Gastroesophageal sphincter (tissue), 4 donors: Measurements from ENCODE around the gene PAGR1. TPM values are rescaled to one million over a fixed set of nuclear protein-coding genes. Genes with fewer than 3 reads are reported as not detected.
A peak's percentile ranks its signal among the peaks of the same experiment; 100 is the strongest.

Source experiments
- ATAC-seq: fragments of 150-250 bp; one replicate; pipeline ENCODE4 v1.9.1; 2016; ENCODE audit warnings: mild to moderate bottlenecking, moderate library complexity
- H3K27ac ChIP-seq, 4 donors: fragments of 200-600 bp; sonication (generic) in 3 of 4; 1 replicate in 3 of 4; 2 replicates in 1 of 4; pipeline ENCODE4 v1.5.1; 2016 to 2019
- H3K27me3 ChIP-seq: fragments of 200-600 bp; sonication (generic); one replicate; pipeline ENCODE4 v1.5.1; 2019
- H3K36me3 ChIP-seq, 2 donors: fragments of 200-600 bp; sonication (generic); one replicate each; pipeline ENCODE4 v1.5.1; 2019; ENCODE audit warnings: control low read depth in 1 of 2
- H3K4me1 ChIP-seq, 3 donors: fragments of 200-600 bp; sonication (generic); 1 replicate in 2 of 3; 2 replicates in 1 of 3; pipeline ENCODE4 v1.5.1; 2016 to 2019; ENCODE audit warnings: control low read depth in 2 of 3
- H3K4me3 ChIP-seq, 2 donors: fragments of 200-600 bp; sonication (generic); one replicate each; pipeline ENCODE4 v1.5.1; 2019; ENCODE audit warnings: mild to moderate bottlenecking in 1 of 2, moderate library complexity in 1 of 2
- H3K9me3 ChIP-seq, 3 donors: fragments of 200-600 bp; sonication (generic); one replicate each; pipeline ENCODE4 v1.5.1; 2017 to 2019; ENCODE audit warnings: control low read depth in 2 of 3
- CTCF ChIP-seq, 4 experiments: fragments of 200-600 bp in 2 of 4; fragments of 450-650 bp in 2 of 4; sonication (generic) in 1 of 4; IDR thresholded peaks; one replicate each; pipeline ENCODE4 v1.5.1; 2017 to 2019; ENCODE audit warnings: antibody characterized with exemption in 4 of 4, mild to moderate bottlenecking in 2 of 4, moderate library complexity in 2 of 4
- EP300 ChIP-seq: sonication (generic); formaldehyde crosslinking; IDR thresholded peaks from one replicate; pipeline ENCODE4 v1.6.1; 2017; ENCODE audit warnings: antibody characterized with exemption, mild to moderate bottlenecking
- POLR2A ChIP-seq, 2 donors: fragments of 450-650 bp; IDR thresholded peaks; one replicate each; pipeline ENCODE4 v1.6.1; 2017; ENCODE audit warnings: antibody characterized with exemption in 2 of 2, mild to moderate bottlenecking in 2 of 2, moderate library complexity in 1 of 2
- POLR2AphosphoS5 ChIP-seq: sonication (generic); formaldehyde crosslinking; IDR thresholded peaks from one replicate; pipeline ENCODE4 v1.6.1; 2017; ENCODE audit warnings: antibody characterized with exemption
- WGBS, 2 donors: methylation state at CpG; one replicate each; pipeline ENCODE4 v1.1.5; 2018; ENCODE audit warnings: low coverage in 1 of 2; 5-methylcytosine and 5-hydroxymethylcytosine counted together
- total RNA-seq, 4 donors: library from RNA; depleted of rRNA; stranded (reverse); fragments of >200 nt; gene quantifications; one replicate each; pipeline ENCODE4 v1.1.0, GENCODE V29; 2016

PAGR1 gene
- total RNA-seq, 4 donors from 2014 or later: 19.3 to 29.6 (median 20.2) TPM

- WGBS, 2 donors: 10% methylated on average over 2 of the region's 9 CpGs; no CpG with 5 or more reads in 1 of the 2 donors
- no peak for TF ChIP-seq EP300
- TF ChIP-seq CTCF (IDR thresholded peaks at IDR 0.05): no peak
- TF ChIP-seq POLR2A (IDR thresholded peaks at IDR 0.05): no peak
- no peak for TF ChIP-seq POLR2AphosphoS5
- no peaks in the 10 kb centered on the region for H3K27me3 ChIP-seq
- H3K4me1 ChIP-seq: peaks cover 9 to 87% (median 67%) of the 10 kb centered on the region in 3 donors
- ATAC-seq: no peak
- peak overlapping the region; percentile 58 to 73 for H3K4me3 ChIP-seq
- H3K9me3 ChIP-seq: no peaks in the 10 kb centered on the region
- H3K27ac ChIP-seq: peak overlapping the region; percentile 83 to 98 (median 98)
- peaks cover 0 to 25% of the 10 kb centered on the region in 2 donors for H3K36me3 ChIP-seq
Observed at GRCh38 chr16:29812754-29813643, 3.0 kb upstream of the PAGR1 start.

DNA sequence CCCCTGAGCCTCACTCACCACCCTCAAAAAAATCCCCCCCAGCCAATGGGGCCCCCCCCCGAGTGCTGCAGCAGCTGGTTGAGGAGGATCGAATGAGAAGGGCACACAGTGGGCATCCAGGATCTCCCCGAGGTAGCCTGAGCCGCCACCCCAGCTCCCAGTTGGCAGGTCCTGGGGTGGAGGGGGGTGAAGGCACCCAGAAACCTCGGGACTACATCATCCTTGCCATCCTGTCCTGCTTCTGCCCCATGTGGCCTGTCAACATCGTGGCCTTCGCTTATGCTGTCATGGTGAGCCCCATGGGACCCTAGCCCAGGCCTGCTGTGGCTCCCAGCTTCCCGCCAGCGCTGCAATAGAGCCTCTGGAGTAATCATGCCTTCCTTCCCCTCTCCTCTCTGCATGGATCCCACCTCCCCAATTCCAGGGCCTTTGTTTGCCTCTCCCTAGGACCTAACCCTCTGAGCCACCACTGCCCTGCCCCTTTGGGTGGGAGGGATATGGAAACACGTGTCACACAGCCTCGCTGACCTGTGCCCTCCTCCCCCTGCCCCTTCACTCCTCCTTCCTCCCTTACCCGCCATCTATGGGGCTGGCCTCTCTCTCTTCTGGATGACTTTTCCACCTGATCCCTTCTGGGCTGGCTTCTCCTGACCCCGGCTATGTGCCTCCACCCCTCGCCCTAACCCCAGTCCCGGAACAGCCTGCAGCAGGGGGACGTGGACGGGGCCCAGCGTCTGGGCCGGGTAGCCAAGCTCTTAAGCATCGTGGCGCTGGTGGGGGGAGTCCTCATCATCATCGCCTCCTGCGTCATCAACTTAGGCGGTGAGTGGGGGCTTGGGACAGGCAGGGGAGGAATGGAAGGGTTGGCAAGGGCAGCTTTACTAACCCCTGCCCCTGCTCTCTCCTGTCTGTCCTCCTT, 2.0 kb upstream of the PAGR1 start:
- Histone ChIP-seq H3K4me1 (peaks cover 6 to 87% (median 58%) of the 10 kb centered on the region in 3 donors), H3K4me3 (peak overlapping the region in 1 of 2 donors; percentile 73), H3K27me3 (no peaks in the 10 kb centered on the region), H3K36me3 (peaks cover 0 to 28% of the 10 kb centered on the region in 2 donors), H3K9me3 (no peaks in the 10 kb centered on the region), H3K27ac (peak overlapping the region in 3 of 4 donors; percentile 98)
- no peak for TF ChIP-seq EP300
- no peak for TF ChIP-seq POLR2AphosphoS5
- TF ChIP-seq CTCF (IDR thresholded peaks at IDR 0.05): no peak
- TF ChIP-seq POLR2A (IDR thresholded peaks at IDR 0.05): no peak
- WGBS, 2 donors: 48 to 58% methylated on average over 4 to 5 of the region's 24 CpGs
- no peak for ATAC-seq

DNA sequence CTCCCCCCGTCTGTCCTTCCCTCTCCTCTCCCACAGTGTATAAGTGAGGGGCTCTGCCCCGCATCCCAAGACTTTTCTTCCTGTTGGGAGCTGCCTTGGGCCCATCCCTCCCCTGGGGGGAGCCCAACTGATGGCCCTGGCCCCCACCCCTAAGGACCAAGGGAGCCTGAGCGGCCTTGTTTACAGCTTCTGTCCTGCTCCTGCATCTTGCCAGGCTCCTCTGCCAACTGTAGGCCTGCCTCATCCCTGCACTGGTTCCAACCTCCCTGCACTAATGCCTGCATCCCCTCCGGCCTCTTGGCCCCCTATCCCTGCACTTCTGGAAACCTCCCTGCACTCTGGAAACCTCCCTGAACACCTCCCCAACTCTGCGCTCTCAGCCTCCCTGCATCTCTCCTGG, 1.4 kb upstream of the PAGR1 start:
- H3K36me3 ChIP-seq: peaks cover 0 to 28% of the 10 kb centered on the region in 2 donors
- TF ChIP-seq EP300: no peak
- TF ChIP-seq CTCF (IDR thresholded peaks at IDR 0.05): no peak
- TF ChIP-seq POLR2AphosphoS5: no peak
- no peak for TF ChIP-seq POLR2A (IDR thresholded peaks at IDR 0.05)
- no peaks in the 10 kb centered on the region for H3K27me3 ChIP-seq
- no peak for ATAC-seq
- peak overlapping the region in 3 of 4 donors; percentile 98 for H3K27ac ChIP-seq
- H3K9me3 ChIP-seq: no peaks in the 10 kb centered on the region
- 65 to 100% methylated on average over 1 to 3 of the region's 5 CpGs for WGBS, 2 donors
- H3K4me3 ChIP-seq: peak overlapping the region in 1 of 2 donors; percentile 84
- peaks cover 6 to 87% (median 53%) of the 10 kb centered on the region in 3 donors for H3K4me1 ChIP-seq

DNA sequence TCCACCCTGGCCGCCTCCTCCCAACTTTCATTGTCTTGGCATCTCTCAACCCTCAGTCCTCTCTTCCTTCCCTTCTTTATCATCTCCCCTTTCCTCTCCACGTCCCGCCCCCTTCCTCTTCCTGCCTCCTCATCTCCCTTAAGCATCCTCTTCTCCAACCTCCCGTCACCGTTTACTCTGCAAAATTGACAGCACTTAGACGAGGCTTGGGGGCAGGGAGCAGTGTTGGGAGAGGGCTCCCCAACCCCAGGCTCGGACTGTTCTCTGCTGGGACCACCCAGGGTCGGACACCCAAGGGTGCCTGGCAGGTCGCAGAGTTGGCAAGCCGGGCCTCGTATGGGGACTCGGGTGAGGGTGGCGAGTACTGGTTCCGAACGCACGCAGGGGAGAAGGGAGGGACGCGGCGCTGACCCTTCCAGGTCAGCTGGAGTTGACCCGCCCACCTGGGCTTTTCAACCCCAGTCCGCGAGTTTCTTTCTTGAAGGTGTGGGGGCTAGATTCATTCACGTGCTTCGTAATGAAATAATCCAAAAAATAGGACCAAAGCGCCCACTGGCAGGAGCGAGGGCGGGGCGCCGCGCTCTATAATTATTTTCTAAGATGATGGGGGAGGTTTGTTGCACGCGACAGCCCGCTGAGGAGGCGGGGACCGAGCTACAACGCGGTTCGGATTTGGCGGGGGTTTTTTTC, 775 bp upstream of the PAGR1 start:
- no peaks in the 10 kb centered on the region for H3K27me3 ChIP-seq
- H3K36me3 ChIP-seq: peaks cover 0 to 22% of the 10 kb centered on the region in 2 donors
- peak overlapping the region; percentile 60 to 98 (median 98) for H3K27ac ChIP-seq
- H3K4me1 ChIP-seq: peaks cover 6 to 87% (median 53%) of the 10 kb centered on the region in 3 donors
- no peak for TF ChIP-seq EP300
- no peak for TF ChIP-seq POLR2AphosphoS5
- no peak for TF ChIP-seq POLR2A (IDR thresholded peaks at IDR 0.05)
- TF ChIP-seq CTCF (IDR thresholded peaks at IDR 0.05): no peak
- H3K4me3 ChIP-seq: peak overlapping the region; percentile 25 to 84
- WGBS, 2 donors: 1 to 13% methylated on average over 5 to 16 of the region's 39 CpGs
- no peaks in the 10 kb centered on the region for H3K9me3 ChIP-seq
- ATAC-seq: no peak
